Measurements from ENCODE around the gene CD70.
"Not testable (repeated sequence)": the region's sequence is repeated elsewhere in the genome, so short reads cannot be mapped to it uniquely, and the experiment has no call there.

CD70 gene

GRCh38 chr19:6588508-6589345 lies 2.2 kb downstream of the CD70 start:
- no peak for DNase-seq
- CTCF ChIA-PET = no interaction called here
- peaks cover 60% of the 10 kb centered on the region for H3K4me1 Mint-ChIP-seq
- peaks cover 79% of the 10 kb centered on the region for H3K27me3 Mint-ChIP-seq
- no peak overlapping the region for H3K27ac Mint-ChIP-seq
- H3K9me3 Mint-ChIP-seq = no peaks in the 10 kb centered on the region
- peaks cover 2% of the 10 kb centered on the region for H3K36me3 Mint-ChIP-seq
- H3K4me3 Mint-ChIP-seq = peak overlapping the region; percentile 25

DNA sequence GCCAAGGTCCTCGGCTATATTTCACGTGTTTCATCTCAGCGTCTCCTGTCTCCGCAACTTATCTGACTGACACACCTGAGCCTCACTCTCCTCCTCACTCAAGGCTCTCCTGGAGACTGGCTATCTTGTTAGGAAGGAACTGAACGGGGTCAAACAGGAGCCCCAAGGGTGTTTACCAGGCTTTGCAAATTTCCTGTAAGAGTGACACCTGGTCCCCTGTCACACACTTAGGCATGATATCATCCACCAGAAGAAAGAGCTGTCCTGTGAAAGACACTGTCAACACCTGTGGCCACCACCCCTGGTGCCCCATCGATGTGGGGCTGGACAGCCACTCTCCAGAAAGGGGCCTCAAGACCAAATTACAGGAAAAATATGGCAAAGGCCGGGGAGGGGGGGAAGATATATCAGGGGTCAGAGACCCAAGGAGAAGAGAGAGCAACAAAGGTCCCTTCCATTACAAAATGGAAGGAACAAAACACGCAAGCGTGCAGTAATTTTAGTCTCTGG lies 2.9 kb downstream of the CD70 start:
- CTCF ChIA-PET = interaction anchor here (1.2 kb wide), 1 partner anchor 148 kb away, joined by 4 read pairs; no protein-coding TSS in a partner anchor
- Mint-ChIP-seq H3K4me3 (peak overlapping the region; percentile 35), H3K27ac (peak overlapping the region; percentile 11), H3K36me3 (peaks cover 2% of the 10 kb centered on the region), H3K4me1 (peaks cover 56% of the 10 kb centered on the region), H3K27me3 (peaks cover 75% of the 10 kb centered on the region), H3K9me3 (no peaks in the 10 kb centered on the region)
- no peak for DNase-seq

DNA sequence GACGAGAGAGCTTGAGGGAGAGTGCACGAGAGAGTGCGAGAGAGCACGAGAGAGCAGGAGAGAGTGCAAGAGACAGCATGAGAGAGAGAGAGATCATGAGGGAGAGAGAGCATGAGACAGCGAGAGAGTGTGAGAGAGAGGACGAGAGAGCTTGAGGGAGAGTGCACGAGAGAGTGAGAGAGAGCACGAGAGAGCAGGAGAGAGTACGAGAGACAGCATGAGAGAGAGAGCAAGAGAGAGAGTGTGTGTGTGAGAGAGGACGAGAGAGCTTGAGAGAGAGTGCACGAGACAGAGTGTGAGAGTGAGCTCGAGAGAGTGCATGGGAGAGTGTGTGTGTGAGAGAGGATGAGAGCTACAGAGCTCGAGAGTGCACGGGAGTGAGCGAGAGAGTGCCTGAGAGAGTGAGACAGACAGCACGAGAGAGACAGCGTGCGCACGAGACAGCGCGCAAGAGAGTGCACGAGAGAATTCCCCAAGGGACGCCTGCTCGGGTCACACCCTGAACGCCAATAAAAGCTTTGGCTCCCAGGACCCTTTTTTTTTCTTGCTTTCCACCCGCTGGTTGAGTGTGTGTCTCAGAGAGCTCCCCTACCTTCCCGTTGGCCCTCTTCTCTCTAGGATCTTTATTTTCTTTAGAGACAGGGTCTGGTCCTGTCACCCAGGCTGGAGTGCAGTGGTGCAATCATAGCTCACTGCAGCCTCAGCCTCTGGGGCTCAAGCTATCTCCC lies 3.7 kb downstream of the CD70 start:
- Mint-ChIP-seq H3K36me3 (peaks cover 2% of the 10 kb centered on the region), H3K4me1 (peaks cover 51% of the 10 kb centered on the region), H3K27me3 (peaks cover 72% of the 10 kb centered on the region), H3K27ac (peak overlapping the region; percentile 11), H3K4me3 (peak overlapping the region; percentile 54), H3K9me3 (no peaks in the 10 kb centered on the region)
- CTCF ChIA-PET = interaction anchor here (0.6 to 1.2 kb wide), 2 partner anchors 44 to 148 kb away, joined by 3 to 4 read pairs; no protein-coding TSS in a partner anchor
- DNase-seq = peak; percentile 30

DNA sequence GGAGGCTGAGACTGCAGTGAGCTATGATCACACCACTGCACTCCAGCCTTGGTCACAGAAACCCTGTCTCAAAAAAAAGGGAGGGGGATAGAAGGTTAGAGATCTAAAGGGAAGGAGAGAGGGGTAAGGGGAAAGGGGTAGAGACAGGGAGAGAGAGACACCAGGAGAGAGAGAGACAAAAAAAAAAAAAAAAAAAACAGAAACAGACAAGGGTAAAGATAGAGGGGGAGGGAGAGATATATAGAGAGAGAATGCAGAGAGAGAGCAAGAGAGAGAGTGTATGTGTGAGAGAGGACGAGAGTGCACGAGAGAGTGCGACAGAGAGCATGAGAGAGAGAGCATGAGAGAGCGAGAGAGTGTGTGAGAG lies 4.2 kb downstream of the CD70 start:
- Mint-ChIP-seq H3K27ac (no peak overlapping the region), H3K4me1 (peaks cover 48% of the 10 kb centered on the region), H3K36me3 (peaks cover 2% of the 10 kb centered on the region), H3K27me3 (peaks cover 69% of the 10 kb centered on the region), H3K9me3 (no peaks in the 10 kb centered on the region), H3K4me3 (peak overlapping the region; percentile 54)
- CTCF ChIA-PET = interaction anchor here (1.2 kb wide), 1 partner anchor 149 kb away, joined by 4 read pairs; no protein-coding TSS in a partner anchor
- no peak for DNase-seq

DNA sequence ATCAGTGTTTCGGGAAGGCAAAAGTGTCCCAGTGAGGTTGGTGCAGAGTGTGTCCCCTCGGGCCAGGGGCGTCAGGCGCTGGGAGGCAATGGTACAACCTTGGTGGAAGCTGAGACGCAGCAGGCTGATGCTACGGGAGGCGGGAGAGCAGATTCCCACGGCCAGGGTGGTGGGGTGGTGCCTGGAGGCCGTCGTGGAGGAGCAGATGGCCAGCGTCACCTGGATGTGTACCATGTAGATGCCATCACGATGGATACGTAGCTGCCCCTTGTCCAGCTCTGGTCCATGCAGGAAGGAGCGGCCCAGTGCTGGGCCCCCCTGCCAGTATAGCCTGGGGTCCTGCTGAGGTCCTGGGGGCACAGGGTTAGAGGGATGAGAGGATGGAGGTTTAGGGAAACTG lies 4.9 kb downstream of the CD70 start:
- Mint-ChIP-seq H3K4me1 (peaks cover 43% of the 10 kb centered on the region), H3K9me3 (no peaks in the 10 kb centered on the region), H3K36me3 (peaks cover 2% of the 10 kb centered on the region), H3K27ac (no peak overlapping the region), H3K4me3 (no peak overlapping the region), H3K27me3 (peaks cover 67% of the 10 kb centered on the region)
- DNase-seq = no peak
- CTCF ChIA-PET = no interaction called here

GRCh38 chr19:6582515-6583484 lies 8.2 kb downstream of the CD70 start:
- CTCF ChIA-PET, DNase-seq, H3K36me3 Mint-ChIP-seq: not testable (repeated sequence)

DNA sequence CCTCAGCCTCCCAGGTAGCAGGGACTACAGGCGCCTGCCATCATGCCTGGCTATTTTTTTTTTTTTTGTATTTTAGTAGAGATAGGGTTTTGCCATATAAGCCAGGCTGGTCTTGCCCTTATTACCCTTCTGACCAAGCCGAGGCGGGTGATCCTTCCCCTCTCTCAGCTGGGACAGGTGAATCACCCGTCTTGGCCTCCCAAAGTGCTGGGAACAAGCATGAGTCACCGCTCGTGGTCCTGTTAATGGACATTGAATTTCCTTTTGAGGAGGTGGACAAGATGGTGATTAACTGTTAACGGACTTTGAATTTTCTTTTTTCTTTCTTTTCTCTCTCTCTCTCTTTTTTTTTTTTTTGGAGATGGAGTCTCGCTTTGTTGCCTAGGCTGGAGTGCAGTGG lies 10.6 kb downstream of the CD70 start:
- Mint-ChIP-seq H3K27me3 (peaks cover 26% of the 10 kb centered on the region), H3K4me1 (peaks cover 14% of the 10 kb centered on the region), H3K36me3 (no peaks in the 10 kb centered on the region), H3K27ac (no peak overlapping the region), H3K9me3 (no peaks in the 10 kb centered on the region), H3K4me3 (no peak overlapping the region)
- CTCF ChIA-PET = no interaction called here
- DNase-seq = no peak

More at GRCh38 chr19:6582515-6583484, 8.2 kb downstream of the CD70 start:
- H3K9me3 Mint-ChIP-seq, H3K4me3 Mint-ChIP-seq, H3K27ac Mint-ChIP-seq: not testable (repeated sequence)
- Mint-ChIP-seq H3K27me3 (peaks cover 51% of the 10 kb centered on the region), H3K4me1 (peaks cover 27% of the 10 kb centered on the region)

DNA sequence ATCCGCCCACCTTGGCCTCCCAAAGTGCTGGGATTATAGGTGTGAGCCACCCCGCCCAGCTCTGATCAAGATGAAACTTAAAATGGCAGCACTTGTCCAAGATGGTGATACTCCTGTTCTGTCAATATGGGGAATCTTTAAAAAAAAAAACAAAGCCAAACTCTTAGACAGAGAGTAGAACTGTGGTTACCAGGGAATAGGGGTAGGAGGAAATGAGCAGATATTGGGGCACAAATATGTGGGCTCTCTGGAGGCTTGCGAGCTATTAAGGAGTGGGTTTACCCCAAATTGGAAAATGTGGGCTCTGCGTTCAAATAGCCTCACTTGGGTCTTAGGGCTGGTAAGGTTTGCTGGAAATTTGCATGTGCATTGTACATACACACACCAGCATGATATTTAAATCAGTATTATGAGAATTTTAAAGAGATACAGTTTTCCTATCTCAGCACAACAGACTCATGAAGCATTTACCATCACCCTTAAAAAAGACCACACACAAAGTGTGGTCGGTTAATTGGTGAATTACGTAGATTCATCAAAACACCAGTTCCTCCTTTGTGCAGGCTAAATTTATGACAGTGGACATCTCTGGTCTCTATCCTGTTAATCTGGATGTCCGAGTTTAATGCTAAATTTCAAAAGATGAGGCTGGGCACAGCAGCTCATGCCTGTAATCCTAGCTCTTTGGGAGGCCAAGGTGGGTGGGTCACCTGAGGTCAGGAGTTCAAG lies 11.3 kb downstream of the CD70 start:
- Mint-ChIP-seq H3K27ac (no peak overlapping the region), H3K9me3 (no peaks in the 10 kb centered on the region), H3K4me3 (no peak overlapping the region), H3K27me3 (peaks cover 24% of the 10 kb centered on the region), H3K36me3 (no peaks in the 10 kb centered on the region), H3K4me1 (peaks cover 14% of the 10 kb centered on the region)
- CTCF ChIA-PET = no interaction called here
- DNase-seq = no peak

GRCh38 chr19:6577476-6578125 lies 13.3 kb downstream of the CD70 start:
- peaks cover 14% of the 10 kb centered on the region for H3K4me1 Mint-ChIP-seq
- DNase-seq = peak; percentile 43
- peaks cover 22% of the 10 kb centered on the region for H3K27me3 Mint-ChIP-seq
- H3K27ac Mint-ChIP-seq = no peak overlapping the region
- H3K9me3 Mint-ChIP-seq = no peaks in the 10 kb centered on the region
- no peaks in the 10 kb centered on the region for H3K36me3 Mint-ChIP-seq
- CTCF ChIA-PET = no interaction called here
- no peak overlapping the region for H3K4me3 Mint-ChIP-seq

DNA sequence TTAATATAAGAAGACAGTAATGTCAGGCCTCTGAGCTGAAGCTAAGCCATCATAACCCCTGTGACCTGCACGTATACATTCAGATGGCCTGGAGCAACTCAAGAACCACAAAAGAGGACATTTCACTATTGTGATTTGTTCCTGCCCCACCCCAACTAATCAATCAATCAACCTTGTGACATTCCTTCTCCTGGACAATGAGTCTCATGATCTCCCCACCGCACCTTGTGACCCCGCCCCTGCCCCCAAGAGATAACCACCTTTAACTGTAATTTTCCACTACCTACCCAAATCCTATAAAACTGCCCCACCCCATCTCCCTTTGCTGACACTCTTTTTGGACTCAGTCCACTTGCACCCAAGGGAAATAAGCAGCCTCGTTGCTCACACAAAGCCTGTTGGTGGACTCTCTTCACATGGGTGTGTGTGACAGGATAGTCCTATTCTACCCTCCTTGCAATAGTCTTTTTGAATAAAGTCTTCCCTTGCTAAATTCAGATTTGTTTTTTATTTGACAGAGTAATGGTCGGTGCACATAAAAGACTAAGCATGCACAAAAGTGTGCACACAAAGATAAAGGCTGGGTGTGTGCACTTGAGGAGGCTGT lies 14.0 kb downstream of the CD70 start:
- H3K27me3 Mint-ChIP-seq = peaks cover 28% of the 10 kb centered on the region
- no peaks in the 10 kb centered on the region for H3K36me3 Mint-ChIP-seq
- CTCF ChIA-PET = no interaction called here
- no peak for DNase-seq
- peaks cover 14% of the 10 kb centered on the region for H3K4me1 Mint-ChIP-seq
- no peak overlapping the region for H3K4me3 Mint-ChIP-seq
- no peaks in the 10 kb centered on the region for H3K9me3 Mint-ChIP-seq
- H3K27ac Mint-ChIP-seq = no peak overlapping the region

DNA sequence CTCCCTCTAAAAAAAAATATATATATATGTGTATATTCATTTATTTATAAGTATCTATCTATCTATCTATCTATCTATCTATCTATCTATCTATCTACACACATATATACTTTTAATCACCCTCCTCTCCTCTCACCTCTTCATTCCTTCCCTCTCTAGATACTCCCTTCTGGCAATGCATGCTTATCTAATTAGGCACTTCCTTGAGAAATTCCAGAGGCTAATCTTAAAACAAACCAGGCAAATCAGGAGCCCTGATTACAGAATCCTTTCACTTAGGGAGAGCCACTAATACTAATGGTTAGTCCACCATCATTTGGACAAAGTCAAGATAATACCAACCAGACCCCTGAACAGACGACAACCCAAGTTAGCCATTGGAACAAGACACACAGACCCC lies 17.6 kb downstream of the CD70 start:
- DNase-seq = no peak
- H3K4me3 Mint-ChIP-seq = no peak overlapping the region
- peaks cover 4% of the 10 kb centered on the region for H3K4me1 Mint-ChIP-seq
- H3K36me3 Mint-ChIP-seq = no peaks in the 10 kb centered on the region
- CTCF ChIA-PET = no interaction called here
- H3K9me3 Mint-ChIP-seq = no peaks in the 10 kb centered on the region
- H3K27ac Mint-ChIP-seq = no peak overlapping the region
- peaks cover 23% of the 10 kb centered on the region for H3K27me3 Mint-ChIP-seq

- Mint-ChIP-seq H3K4me1 (no peaks in the 10 kb centered on the region), H3K27me3 (peaks cover 26% of the 10 kb centered on the region), H3K9me3 (no peaks in the 10 kb centered on the region), H3K36me3 (no peaks in the 10 kb centered on the region), H3K27ac (no peak overlapping the region), H3K4me3 (no peak overlapping the region)
- CTCF ChIA-PET = no interaction called here
- no peak for DNase-seq
These were observed 18.7 kb downstream of the CD70 start for GRCh38 chr19:6572217-6572616.

DNA sequence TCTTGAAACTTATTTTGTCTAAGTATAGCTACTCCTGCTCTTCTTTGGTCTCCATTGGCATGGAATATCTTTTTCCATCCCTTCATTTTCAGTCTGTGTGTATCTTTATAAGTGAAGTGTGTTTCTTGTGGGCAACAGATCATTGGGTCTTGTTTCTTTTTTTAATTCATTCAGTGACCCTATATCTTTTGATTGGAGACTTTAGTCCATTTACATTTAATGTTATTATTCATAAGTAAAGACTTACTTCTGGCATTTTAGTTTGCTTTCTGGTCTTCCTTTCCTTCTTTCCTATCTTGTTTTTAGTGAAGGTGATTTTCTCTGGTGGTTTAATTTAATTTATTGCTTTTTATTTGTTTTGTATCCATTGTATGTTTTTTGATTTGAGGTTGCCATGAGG lies 19.8 kb downstream of the CD70 start:
- Mint-ChIP-seq H3K4me3 (no peak overlapping the region), H3K27me3 (peaks cover 26% of the 10 kb centered on the region), H3K27ac (no peak overlapping the region), H3K9me3 (no peaks in the 10 kb centered on the region), H3K4me1 (no peaks in the 10 kb centered on the region), H3K36me3 (no peaks in the 10 kb centered on the region)
- DNase-seq = no peak
- CTCF ChIA-PET = no interaction called here
